GM23248 (cell line): ENCODE measurements around the gene CEP192.
"Not testable (repeated sequence)": the region's sequence is repeated elsewhere in the genome, so short reads cannot be mapped to it uniquely, and the experiment has no call there.

Experiments
- EZH2 ChIP-seq: fragments of 200-600 bp; sonication (generic); IDR thresholded peaks from 2 replicates; pipeline ENCODE4 v1.6.1; 2018; ENCODE audit warnings: antibody characterized with exemption, mild to moderate bottlenecking; ENCODE audit not compliant: insufficient read depth, poor library complexity, severe bottlenecking
- EZH2phosphoT487 ChIP-seq: fragments of 200-600 bp; sonication (generic); IDR thresholded peaks from 2 replicates; pipeline ENCODE4 v1.6.1; 2018; ENCODE audit warnings: antibody characterized with exemption, moderate library complexity, mild to moderate bottlenecking, low read depth; ENCODE audit not compliant: insufficient read depth

GRCh38 chr18:12980065-12980464, 11.1 kb upstream of the CEP192 start:
- not testable (repeated sequence) for TF ChIP-seq EZH2phosphoT487, EZH2
